ENCODE measurements around the gene HHATL.
"Not testable (repeated sequence)": the region's sequence is repeated elsewhere in the genome, so short reads cannot be mapped to it uniquely, and the experiment has no call there.

GRCh38 chr3:42722442-42722841 lies 19.8 kb upstream of the HHATL start:
- TF ChIP-seq, protein P1, sequence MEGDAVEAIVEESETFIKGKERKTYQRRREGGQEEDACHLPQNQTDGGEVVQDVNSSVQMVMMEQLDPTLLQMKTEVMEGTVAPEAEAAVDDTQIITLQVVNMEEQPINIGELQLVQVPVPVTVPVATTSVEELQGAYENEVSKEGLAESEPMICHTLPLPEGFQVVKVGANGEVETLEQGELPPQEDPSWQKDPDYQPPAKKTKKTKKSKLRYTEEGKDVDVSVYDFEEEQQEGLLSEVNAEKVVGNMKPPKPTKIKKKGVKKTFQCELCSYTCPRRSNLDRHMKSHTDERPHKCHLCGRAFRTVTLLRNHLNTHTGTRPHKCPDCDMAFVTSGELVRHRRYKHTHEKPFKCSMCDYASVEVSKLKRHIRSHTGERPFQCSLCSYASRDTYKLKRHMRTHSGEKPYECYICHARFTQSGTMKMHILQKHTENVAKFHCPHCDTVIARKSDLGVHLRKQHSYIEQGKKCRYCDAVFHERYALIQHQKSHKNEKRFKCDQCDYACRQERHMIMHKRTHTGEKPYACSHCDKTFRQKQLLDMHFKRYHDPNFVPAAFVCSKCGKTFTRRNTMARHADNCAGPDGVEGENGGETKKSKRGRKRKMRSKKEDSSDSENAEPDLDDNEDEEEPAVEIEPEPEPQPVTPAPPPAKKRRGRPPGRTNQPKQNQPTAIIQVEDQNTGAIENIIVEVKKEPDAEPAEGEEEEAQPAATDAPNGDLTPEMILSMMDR (IDR thresholded peaks at IDR 0.05), result not testable (repeated sequence)
- not testable (repeated sequence) for TF ChIP-seq POLR2A (IDR thresholded peaks at IDR 0.05)
